Neuronal stem cell (in vitro differentiated cells): ENCODE data around the gene MFAP1.
"Not testable (repeated sequence)": the region's sequence is repeated elsewhere in the genome, so short reads cannot be mapped to it uniquely, and the experiment has no call there.

Experiments
- DNase-seq: peaks from one replicate; pipeline ENCODE4 v3.0.0-alpha.2; 2013; ENCODE audit warnings: low spot score
- H2AFZ ChIP-seq: one replicate; pipeline ENCODE4 v1.6.1; 2013; ENCODE audit warnings: mild to moderate bottlenecking, low read length, inconsistent platforms
- H2AK5ac ChIP-seq: 2 replicates; pipeline ENCODE4 v1.6.1; 2013; ENCODE audit warnings: low read depth, mild to moderate bottlenecking, inconsistent platforms, low read length, moderate library complexity, mixed read lengths
- H2BK120ac ChIP-seq: 2 replicates; pipeline ENCODE4 v1.6.1; 2013; ENCODE audit warnings: low read depth, mild to moderate bottlenecking, inconsistent platforms, low read length, moderate library complexity, mixed read lengths
- H2BK12ac ChIP-seq: one replicate; pipeline ENCODE4 v1.6.1; 2013; ENCODE audit warnings: low read length, inconsistent platforms
- H2BK15ac ChIP-seq: 2 replicates; pipeline ENCODE4 v1.6.1; 2013; ENCODE audit warnings: mild to moderate bottlenecking, low read length, inconsistent platforms, mixed read lengths
- H2BK5ac ChIP-seq: one replicate; pipeline ENCODE4 v1.6.1; 2013; ENCODE audit warnings: inconsistent platforms, mild to moderate bottlenecking, low read length, moderate library complexity
- H3K14ac ChIP-seq: one replicate; pipeline ENCODE4 v1.6.1; 2013; ENCODE audit warnings: low read length, inconsistent platforms
- H3K18ac ChIP-seq: 2 replicates; pipeline ENCODE4 v1.6.1; 2013; ENCODE audit warnings: low read length, inconsistent platforms
- H3K23ac ChIP-seq: 2 replicates; pipeline ENCODE4 v1.6.1; 2013; ENCODE audit warnings: low read depth, mild to moderate bottlenecking, mixed read lengths, low read length, inconsistent platforms; ENCODE audit not compliant: poor library complexity
- H3K27ac ChIP-seq: replicated peaks from 3 replicates; pipeline ENCODE4 v1.5.1; 2013; ENCODE audit warnings: low read length, inconsistent platforms
- H3K27me3 ChIP-seq, 3 experiments: 2 replicates each; pipeline ENCODE4 v1.6.1; 2013; ENCODE audit warnings: low read length in 3 of 3, mild to moderate bottlenecking in 2 of 3, inconsistent platforms in 1 of 3, low read depth in 1 of 3, mixed read lengths in 1 of 3, moderate library complexity in 1 of 3; ENCODE audit not compliant: control insufficient read depth in 3 of 3, insufficient read depth in 3 of 3
- H3K36me3 ChIP-seq, 2 donors: replicated peaks in 1 of 2; 2 replicates each; pipeline ENCODE4 v1.6.1; 2013; ENCODE audit warnings: low read length in 2 of 2; ENCODE audit not compliant: control insufficient read depth in 2 of 2, insufficient read depth in 2 of 2
- H3K4ac ChIP-seq: 2 replicates; pipeline ENCODE4 v1.6.1; 2013; ENCODE audit warnings: inconsistent platforms, mild to moderate bottlenecking, low read length, moderate library complexity
- H3K4me1 ChIP-seq, 2 donors: 1 replicate in 1 of 2; 2 replicates in 1 of 2; pipeline ENCODE4 v1.6.1; 2013; ENCODE audit warnings: low read length in 2 of 2, low read depth in 1 of 2; ENCODE audit not compliant: control insufficient read depth in 2 of 2, insufficient read depth in 1 of 2
- H3K4me2 ChIP-seq: one replicate; pipeline ENCODE4 v1.6.1; 2013; ENCODE audit warnings: mild to moderate bottlenecking, low read length, inconsistent platforms; ENCODE audit not compliant: insufficient read depth, poor library complexity, severe bottlenecking
- H3K4me3 ChIP-seq, 2 donors: 2 replicates each; pipeline ENCODE4 v1.5.1; 2013; ENCODE audit warnings: low read length in 2 of 2, mild to moderate bottlenecking in 2 of 2, inconsistent platforms in 1 of 2, moderate library complexity in 1 of 2
- H3K79me1 ChIP-seq: one replicate; pipeline ENCODE4 v1.6.1; 2013; ENCODE audit warnings: low read depth, mild to moderate bottlenecking, inconsistent platforms, low read length, moderate library complexity
- H3K9ac ChIP-seq: one replicate; pipeline ENCODE4 v1.6.1; 2013; ENCODE audit warnings: mild to moderate bottlenecking, low read depth, low read length, inconsistent platforms; ENCODE audit not compliant: poor library complexity
- H3K9me3 ChIP-seq, 2 donors: replicated peaks in 1 of 2; 2 replicates each; pipeline versions ENCODE3 to v1.6.1; 2013; ENCODE audit warnings: low read length in 2 of 2, mild to moderate bottlenecking in 2 of 2, inconsistent platforms in 1 of 2, low read depth in 1 of 2, mixed read lengths in 1 of 2, moderate library complexity in 1 of 2; ENCODE audit not compliant: control insufficient read depth in 2 of 2, insufficient read depth in 1 of 2
- H4K8ac ChIP-seq: one replicate; pipeline ENCODE4 v1.6.1; 2013; ENCODE audit warnings: low read depth, mild to moderate bottlenecking, inconsistent platforms, low read length, moderate library complexity
- H4K91ac ChIP-seq: one replicate; pipeline ENCODE4 v1.6.1; 2013; ENCODE audit warnings: low read length, low read depth, mild to moderate bottlenecking, inconsistent platforms; ENCODE audit not compliant: poor library complexity
- WGBS, 2 donors: extraction: QIAGEN DNeasy Blood & Tissue Kit; methylation state at CpG; one replicate each; pipeline ENCODE4 v1.1.7; 2013; ENCODE audit warnings: missing lambda C conversion rate in 2 of 2, mixed read lengths in 1 of 2; ENCODE audit not compliant: insufficient read length in 2 of 2, insufficient replicate concordance in 1 of 2; ENCODE audit errors: extremely low coverage in 2 of 2; 5-methylcytosine and 5-hydroxymethylcytosine counted together

MFAP1 gene

GRCh38 chr15:43829951-43830540 is 5.6 kb upstream of the MFAP1 start:
- H3K27me3 ChIP-seq, H3K14ac ChIP-seq, H2AFZ ChIP-seq, H3K23ac ChIP-seq, H2AK5ac ChIP-seq, H3K4me3 ChIP-seq, H2BK15ac ChIP-seq, H3K27ac ChIP-seq, DNase-seq, H2BK120ac ChIP-seq, H3K9ac ChIP-seq, H3K79me1 ChIP-seq, H4K91ac ChIP-seq, H3K4me1 ChIP-seq, H2BK5ac ChIP-seq, H3K4me2 ChIP-seq, H3K9me3 ChIP-seq, H3K18ac ChIP-seq, H2BK12ac ChIP-seq, H4K8ac ChIP-seq, H3K4ac ChIP-seq: not testable (repeated sequence)
- no CpG with 5 or more reads among the region's 9 CpGs for WGBS, 2 donors
- peaks cover 5 to 44% of the 10 kb centered on the region in 2 donors for H3K36me3 ChIP-seq

- H3K4me3 ChIP-seq = peak overlapping the region in 1 of 2 donors; percentile 76
- no CpG with 5 or more reads among the region's 6 CpGs for WGBS, 2 donors
These were observed 3.7 kb upstream of the MFAP1 start for GRCh38 chr15:43828061-43828657.

GRCh38 chr15:43826508-43827341 is 2.2 kb upstream of the MFAP1 start, which contains the start of gene WDR76:
TSS of gene WDR76 (plus strand) at chr15:43827002. CDS start at chr15:43827033, 31 bp downstream.
- WGBS, 2 donors = no CpG with 5 or more reads among the region's 48 CpGs
- Histone ChIP-seq H3K23ac (peak within 1 kb of the TSS; percentile 93), H3K18ac (peak within 1 kb of the TSS; percentile 64), H3K9me3 (no peaks in the 10 kb centered on the region), H4K91ac (no peak within 1 kb of the TSS), H2BK15ac (no peak within 1 kb of the TSS), H4K8ac (no peak within 1 kb of the TSS), H2BK5ac (no peak within 1 kb of the TSS), H3K4me2 (peak within 1 kb of the TSS; percentile 80), H2BK120ac (no peak within 1 kb of the TSS), H3K27ac (no peak within 1 kb of the TSS), H3K4me1 (peaks cover 3 to 4% of the 10 kb centered on the region in 2 donors), H3K4ac (no peak within 1 kb of the TSS), H3K27me3 (no peaks in the 10 kb centered on the region), H2AFZ (peak within 1 kb of the TSS; percentile 97), H3K14ac (no peak within 1 kb of the TSS), H2BK12ac (no peak within 1 kb of the TSS), H3K79me1 (no peaks in the 10 kb centered on the region), H3K36me3 (peaks cover 5 to 37% of the 10 kb centered on the region in 2 donors), H2AK5ac (no peak within 1 kb of the TSS), H3K9ac (peak within 1 kb of the TSS; percentile 84), H3K4me3 (peak within 1 kb of the TSS; percentile 76 to 84)
- peak; percentile 61 for DNase-seq

More at GRCh38 chr15:43828061-43828657, 3.7 kb upstream of the MFAP1 start:
- no peak overlapping the region for H2AK5ac ChIP-seq
- no peak overlapping the region for H2BK5ac ChIP-seq
- no peak overlapping the region for H3K9ac ChIP-seq
- H3K27ac ChIP-seq = no peak overlapping the region
- no peak overlapping the region for H2BK12ac ChIP-seq
- no peak overlapping the region for H2BK15ac ChIP-seq
- H3K4me2 ChIP-seq = no peak overlapping the region
- no peak overlapping the region for H3K18ac ChIP-seq
- no peaks in the 10 kb centered on the region for H3K27me3 ChIP-seq
- H2AFZ ChIP-seq = no peak overlapping the region
- H4K8ac ChIP-seq = no peak overlapping the region
- H3K36me3 ChIP-seq = peaks cover 5 to 40% of the 10 kb centered on the region in 2 donors
- no peak overlapping the region for H3K14ac ChIP-seq
- H3K4me1 ChIP-seq = peaks cover 3 to 4% of the 10 kb centered on the region in 2 donors
- H3K4ac ChIP-seq = no peak overlapping the region
- no peak for DNase-seq
- no peak overlapping the region for H4K91ac ChIP-seq
- no peaks in the 10 kb centered on the region for H3K79me1 ChIP-seq
- H3K23ac ChIP-seq = no peak overlapping the region
- H3K9me3 ChIP-seq = no peaks in the 10 kb centered on the region
- H2BK120ac ChIP-seq = no peak overlapping the region

- no peak overlapping the region for H2BK120ac ChIP-seq
- H2AFZ ChIP-seq = peak overlapping the region; percentile 97
- no peak overlapping the region for H2BK5ac ChIP-seq
- H3K27ac ChIP-seq = no peak overlapping the region
- no peaks in the 10 kb centered on the region for H3K79me1 ChIP-seq
- DNase-seq = no peak
- H3K9ac ChIP-seq = no peak overlapping the region
- H2BK12ac ChIP-seq = no peak overlapping the region
- H3K4me1 ChIP-seq = peaks cover 3 to 4% of the 10 kb centered on the region in 2 donors
- no peak overlapping the region for H4K8ac ChIP-seq
- no peaks in the 10 kb centered on the region for H3K27me3 ChIP-seq
- no peak overlapping the region for H2BK15ac ChIP-seq
- peaks cover 5 to 43% of the 10 kb centered on the region in 2 donors for H3K36me3 ChIP-seq
- H3K4ac ChIP-seq = no peak overlapping the region
- peak overlapping the region in 1 of 2 donors; percentile 76 for H3K4me3 ChIP-seq
- no peak overlapping the region for H2AK5ac ChIP-seq
- no peaks in the 10 kb centered on the region for H3K9me3 ChIP-seq
- H4K91ac ChIP-seq = no peak overlapping the region
- WGBS, 2 donors = no CpG with 5 or more reads among the region's 11 CpGs
- no peak overlapping the region for H3K14ac ChIP-seq
- no peak overlapping the region for H3K23ac ChIP-seq
- H3K18ac ChIP-seq = no peak overlapping the region
- no peak overlapping the region for H3K4me2 ChIP-seq
These were observed 1.6 kb upstream of the MFAP1 start for GRCh38 chr15:43826029-43826507.
